G401.6 (cell line): Measurements from ENCODE around the gene NFRKB.

Source experiments
- FAIRE-seq: peaks from 2 replicates; lab custom pipeline; 2012; peaks lifted over from hg19 to GRCh38; lab: Jason Lieb, UNC

The NFRKB gene

GRCh38 chr11:129895126-129896041 lies at the start of gene NFRKB:
Gene NFRKB (minus strand): TSS chr11:129895578. CDS start chr11:129892849, 2,729 bp downstream.
- no peak for FAIRE-seq

GRCh38 chr11:129944696-129945095 lies 49.3 kb upstream of the NFRKB start:
- FAIRE-seq, result no peak

- no peak for FAIRE-seq
Measured at GRCh38 chr11:129943036-129943435, 47.7 kb upstream of the NFRKB start.

- no peak for FAIRE-seq
Measured at GRCh38 chr11:129939510-129939909, 44.1 kb upstream of the NFRKB start.

GRCh38 chr11:129938764-129939163 lies 43.4 kb upstream of the NFRKB start:
- no peak for FAIRE-seq

GRCh38 chr11:129937592-129938238 lies 42.3 kb upstream of the NFRKB start:
- no peak for FAIRE-seq

GRCh38 chr11:129935723-129936122 lies 40.3 kb upstream of the NFRKB start:
- no peak for FAIRE-seq

GRCh38 chr11:129933891-129934290 lies 38.5 kb upstream of the NFRKB start:
- no peak for FAIRE-seq

GRCh38 chr11:129933262-129933661 lies 37.9 kb upstream of the NFRKB start:
- FAIRE-seq, result no peak

GRCh38 chr11:129932381-129933067 lies 37.1 kb upstream of the NFRKB start:
- no peak for FAIRE-seq

GRCh38 chr11:129930743-129931142 lies 35.4 kb upstream of the NFRKB start:
- no peak for FAIRE-seq

GRCh38 chr11:129930296-129930695 lies 34.9 kb upstream of the NFRKB start:
- no peak for FAIRE-seq

GRCh38 chr11:129929721-129930120 lies 34.3 kb upstream of the NFRKB start:
- FAIRE-seq, result no peak

- no peak for FAIRE-seq
Measured at GRCh38 chr11:129928923-129929692, 33.7 kb upstream of the NFRKB start.

GRCh38 chr11:129922674-129923073 lies 27.3 kb upstream of the NFRKB start:
- FAIRE-seq, result no peak

GRCh38 chr11:129918361-129918760 lies 23.0 kb upstream of the NFRKB start:
- FAIRE-seq, result no peak

GRCh38 chr11:129917231-129917630 lies 21.9 kb upstream of the NFRKB start:
- no peak for FAIRE-seq

GRCh38 chr11:129911298-129911697 lies 15.9 kb upstream of the NFRKB start:
- FAIRE-seq, result no peak

- no peak for FAIRE-seq
Measured at GRCh38 chr11:129910360-129910759, 15.0 kb upstream of the NFRKB start.

GRCh38 chr11:129905402-129905801 lies 10.0 kb upstream of the NFRKB start:
- no peak for FAIRE-seq

- FAIRE-seq, result no peak
Measured at GRCh38 chr11:129896062-129896461, 684 bp upstream of the NFRKB start.
